ENCODE measurements around the gene LINGO4.
A peak's percentile ranks its signal among the peaks of the same experiment; 100 is the strongest.
"Not testable (repeated sequence)": the region's sequence is repeated elsewhere in the genome, so short reads cannot be mapped to it uniquely, and the experiment has no call there.

The LINGO4 gene

GRCh38 chr1:151790940-151791651, 14.1 kb downstream of the LINGO4 start:
- ChIA-PET POLR2A (interaction anchor here (0.6 to 1.6 kb wide), 3 partner anchors 25 to 118 kb away, joined by 3 to 4 read pairs (median 3); partner anchors contain the start of genes MRPL9 and THEM4), CTCF (interaction anchor here (1.0 to 2.0 kb wide), 3 partner anchors 11 to 43 kb away, joined by 3 to 5 read pairs (median 4); no protein-coding TSS in a partner anchor)
- Histone ChIP-seq H3K27me3 (replicated peaks in 2 of 5; ENCODE audit: control insufficient read depth in 4 of 5, insufficient read depth in 5 of 5, low read length in 4 of 5) (no peaks in the 10 kb centered on the region), H3K27ac (ENCODE audit: insufficient read depth in 1 of 2, low read depth in 1 of 2, low read length in 2 of 2, poor library complexity in 1 of 2, severe bottlenecking in 2 of 2) (peak overlapping the region in 1 of 2 experiments; percentile 45), H3K4me1 (ENCODE audit: control extremely low read depth in 1 of 4, control insufficient read depth in 4 of 4, insufficient read depth in 4 of 4, low read length in 3 of 4) (peaks cover 6 to 17% (median 12%) of the 10 kb centered on the region in 4 experiments), H3K9me3 (ENCODE audit: control extremely low read depth in 1 of 5, control insufficient read depth in 4 of 5, insufficient read depth in 2 of 5, low read depth in 1 of 5, low read length in 4 of 5) (no peaks in the 10 kb centered on the region), H3K4me3 (ENCODE audit: control insufficient read depth in 1 of 7, extremely low read depth in 1 of 7, insufficient read depth in 4 of 7, low read depth in 2 of 7, low read length in 6 of 7) (peak overlapping the region; percentile 59 to 83 (median 75)), H3K36me3 (ENCODE audit: control insufficient read depth in 4 of 4, insufficient read depth in 4 of 4, low read length in 3 of 4) (no peaks in the 10 kb centered on the region)
- under 1% methylated on average over 38 of the region's 52 CpGs for WGBS (ENCODE audit: insufficient coverage)
- DNase-seq: peak in 1 of 3 donors; percentile 15

- Histone ChIP-seq H3K27me3 (replicated peaks in 2 of 5; ENCODE audit: control insufficient read depth in 4 of 5, insufficient read depth in 5 of 5, low read length in 4 of 5) (no peaks in the 10 kb centered on the region), H3K9me3 (ENCODE audit: control extremely low read depth in 1 of 5, control insufficient read depth in 4 of 5, insufficient read depth in 2 of 5, low read depth in 1 of 5, low read length in 4 of 5) (no peaks in the 10 kb centered on the region), H3K4me1 (ENCODE audit: control extremely low read depth in 1 of 4, control insufficient read depth in 4 of 4, insufficient read depth in 4 of 4, low read length in 3 of 4) (peaks cover 6 to 17% (median 12%) of the 10 kb centered on the region in 4 experiments), H3K4me3 (ENCODE audit: control insufficient read depth in 1 of 7, extremely low read depth in 1 of 7, insufficient read depth in 4 of 7, low read depth in 2 of 7, low read length in 6 of 7) (peak within 1 kb of the TSS; percentile 59 to 83 (median 75)), H3K36me3 (ENCODE audit: control insufficient read depth in 4 of 4, insufficient read depth in 4 of 4, low read length in 3 of 4) (no peaks in the 10 kb centered on the region), H3K27ac (ENCODE audit: insufficient read depth in 1 of 2, low read depth in 1 of 2, low read length in 2 of 2, poor library complexity in 1 of 2, severe bottlenecking in 2 of 2) (peak within 1 kb of the TSS in 1 of 2 experiments; percentile 45)
- WGBS (ENCODE audit: insufficient coverage): 0% methylated on average over 42 of the region's 58 CpGs
- CTCF ChIA-PET: interaction anchor here (0.9 to 2.0 kb wide), 9 partner anchors 11 to 107 kb away, joined by 3 to 8 read pairs (median 4); partner anchors contain the start of gene MRPL9
- peak; percentile 100 for DNase-seq
- POLR2A ChIA-PET: interaction anchor here (0.6 to 1.6 kb wide), 4 partner anchors 12 to 119 kb away, joined by 3 to 4 read pairs (median 3); partner anchors contain the start of genes MRPL9 and THEM4
Observed at GRCh38 chr1:151790071-151790939, 14.9 kb downstream of the LINGO4 start, which contains the start of gene TDRKH. TSS of gene TDRKH (minus strand) at chr1:151790500. CDS start at chr1:151783022, 7,478 bp downstream.

GRCh38 chr1:151787689-151788088, 17.5 kb downstream of the LINGO4 start:
- Histone ChIP-seq H3K4me3 (ENCODE audit: control insufficient read depth in 1 of 7, extremely low read depth in 1 of 7, insufficient read depth in 4 of 7, low read depth in 2 of 7, low read length in 6 of 7) (no peak overlapping the region), H3K36me3 (ENCODE audit: control insufficient read depth in 4 of 4, insufficient read depth in 4 of 4, low read length in 3 of 4) (no peaks in the 10 kb centered on the region), H3K27me3 (replicated peaks in 2 of 5; ENCODE audit: control insufficient read depth in 4 of 5, insufficient read depth in 5 of 5, low read length in 4 of 5) (no peaks in the 10 kb centered on the region), H3K9me3 (ENCODE audit: control extremely low read depth in 1 of 5, control insufficient read depth in 4 of 5, insufficient read depth in 2 of 5, low read depth in 1 of 5, low read length in 4 of 5) (no peaks in the 10 kb centered on the region), H3K27ac (ENCODE audit: insufficient read depth in 1 of 2, low read depth in 1 of 2, low read length in 2 of 2, poor library complexity in 1 of 2, severe bottlenecking in 2 of 2) (no peak overlapping the region), H3K4me1 (ENCODE audit: control extremely low read depth in 1 of 4, control insufficient read depth in 4 of 4, insufficient read depth in 4 of 4, low read length in 3 of 4) (peaks cover 6 to 17% (median 12%) of the 10 kb centered on the region in 4 experiments)
- CTCF ChIA-PET: interaction anchor here (0.8 to 1.2 kb wide), 4 partner anchors 9 to 432 kb away, joined by 3 to 4 read pairs (median 4); no protein-coding TSS in a partner anchor
- POLR2A ChIA-PET: no interaction called here
- no peak for DNase-seq
- 100% methylated on average over 1 of the region's 3 CpGs for WGBS (ENCODE audit: insufficient coverage)

GRCh38 chr1:151783796-151784195, 21.4 kb downstream of the LINGO4 start:
- Histone ChIP-seq H3K27ac (ENCODE audit: insufficient read depth in 1 of 2, low read depth in 1 of 2, low read length in 2 of 2, poor library complexity in 1 of 2, severe bottlenecking in 2 of 2) (no peak overlapping the region), H3K4me1 (ENCODE audit: control extremely low read depth in 1 of 4, control insufficient read depth in 4 of 4, insufficient read depth in 4 of 4, low read length in 3 of 4) (no peaks in the 10 kb centered on the region), H3K36me3 (ENCODE audit: control insufficient read depth in 4 of 4, insufficient read depth in 4 of 4, low read length in 3 of 4) (peaks cover 0 to 6% (median 3%) of the 10 kb centered on the region in 4 experiments), H3K9me3 (ENCODE audit: control extremely low read depth in 1 of 5, control insufficient read depth in 4 of 5, insufficient read depth in 2 of 5, low read depth in 1 of 5, low read length in 4 of 5) (no peaks in the 10 kb centered on the region), H3K27me3 (replicated peaks in 2 of 5; ENCODE audit: control insufficient read depth in 4 of 5, insufficient read depth in 5 of 5, low read length in 4 of 5) (no peaks in the 10 kb centered on the region), H3K4me3 (ENCODE audit: control insufficient read depth in 1 of 7, extremely low read depth in 1 of 7, insufficient read depth in 4 of 7, low read depth in 2 of 7, low read length in 6 of 7) (no peak overlapping the region)
- 73% methylated on average over 2 of the region's 2 CpGs for WGBS (ENCODE audit: insufficient coverage)
- CTCF ChIA-PET: interaction anchor here (0.9 kb wide), 1 partner anchor 150 kb away, joined by 3 read pairs; no protein-coding TSS in a partner anchor
- no peak for DNase-seq
- POLR2A ChIA-PET: no interaction called here

GRCh38 chr1:151782741-151783140, 22.5 kb downstream of the LINGO4 start:
- no peak for DNase-seq
- Histone ChIP-seq H3K9me3 (ENCODE audit: control extremely low read depth in 1 of 5, control insufficient read depth in 4 of 5, insufficient read depth in 2 of 5, low read depth in 1 of 5, low read length in 4 of 5) (no peaks in the 10 kb centered on the region), H3K27ac (ENCODE audit: insufficient read depth in 1 of 2, low read depth in 1 of 2, low read length in 2 of 2, poor library complexity in 1 of 2, severe bottlenecking in 2 of 2) (no peak overlapping the region), H3K27me3 (replicated peaks in 2 of 5; ENCODE audit: control insufficient read depth in 4 of 5, insufficient read depth in 5 of 5, low read length in 4 of 5) (no peaks in the 10 kb centered on the region), H3K4me1 (ENCODE audit: control extremely low read depth in 1 of 4, control insufficient read depth in 4 of 4, insufficient read depth in 4 of 4, low read length in 3 of 4) (no peaks in the 10 kb centered on the region), H3K4me3 (ENCODE audit: control insufficient read depth in 1 of 7, extremely low read depth in 1 of 7, insufficient read depth in 4 of 7, low read depth in 2 of 7, low read length in 6 of 7) (no peak overlapping the region), H3K36me3 (ENCODE audit: control insufficient read depth in 4 of 4, insufficient read depth in 4 of 4, low read length in 3 of 4) (peaks cover 0 to 14% (median 7%) of the 10 kb centered on the region in 4 experiments)
- ChIA-PET CTCF (no interaction called here), POLR2A (no interaction called here)
- 83% methylated on average over 2 of the region's 3 CpGs for WGBS (ENCODE audit: insufficient coverage)

- peaks cover 0 to 14% (median 7%) of the 10 kb centered on the region in 4 experiments for H3K36me3 ChIP-seq (ENCODE audit: control insufficient read depth in 4 of 4, insufficient read depth in 4 of 4, low read length in 3 of 4)
- CTCF ChIA-PET; H3K27me3 ChIP-seq (replicated peaks in 2 of 5; ENCODE audit: control insufficient read depth in 4 of 5, insufficient read depth in 5 of 5, low read length in 4 of 5); POLR2A ChIA-PET; H3K4me3 ChIP-seq (ENCODE audit: control insufficient read depth in 1 of 7, extremely low read depth in 1 of 7, insufficient read depth in 4 of 7, low read depth in 2 of 7, low read length in 6 of 7); DNase-seq; H3K27ac ChIP-seq (ENCODE audit: insufficient read depth in 1 of 2, low read depth in 1 of 2, low read length in 2 of 2, poor library complexity in 1 of 2, severe bottlenecking in 2 of 2); H3K9me3 ChIP-seq (ENCODE audit: control extremely low read depth in 1 of 5, control insufficient read depth in 4 of 5, insufficient read depth in 2 of 5, low read depth in 1 of 5, low read length in 4 of 5); H3K4me1 ChIP-seq (ENCODE audit: control extremely low read depth in 1 of 4, control insufficient read depth in 4 of 4, insufficient read depth in 4 of 4, low read length in 3 of 4): not testable (repeated sequence)
- 100% methylated on average over 4 of the region's 5 CpGs for WGBS (ENCODE audit: insufficient coverage)
Observed at GRCh38 chr1:151782026-151782425, 23.2 kb downstream of the LINGO4 start.

Measured in common myeloid progenitor, CD34-positive (primary cell).